Neural cell (in vitro differentiated cells): Measurements from ENCODE around the gene SETD2. TPM values are rescaled to one million over a fixed set of nuclear protein-coding genes. Genes with fewer than 3 reads are reported as not detected.

Experiments
- H2AFZ ChIP-seq: fragments of 200-600, 300-800 bp; sonication (generic), shearing (Covaris generic); 2 replicates; pipeline ENCODE4 v1.6.0; 2014; ENCODE audit warnings: low read depth, mild to moderate bottlenecking, antibody characterized with exemption, low read length, moderate library complexity
- H3F3A ChIP-seq: fragments of 200-600 bp; shearing (Covaris generic); 2 replicates; pipeline ENCODE4 v1.6.1; 2016; ENCODE audit warnings: mild to moderate bottlenecking, moderate library complexity, mixed read lengths, antibody characterized with exemption, low read length; ENCODE audit not compliant: insufficient read depth, poor library complexity, severe bottlenecking
- H3K27ac ChIP-seq: fragments of 200-600, 300-800 bp; sonication (generic), shearing (Covaris generic); 2 replicates; pipeline ENCODE4 v1.5.1; 2014; ENCODE audit warnings: mild to moderate bottlenecking, low read length, moderate library complexity
- H3K27me3 ChIP-seq: fragments of 300-800, 200-600 bp; sonication (generic), shearing (Covaris generic); 2 replicates; pipeline ENCODE4 v1.6.0; 2014; ENCODE audit warnings: mild to moderate bottlenecking, low read depth, low read length, moderate library complexity; ENCODE audit not compliant: insufficient read depth
- H3K36me3 ChIP-seq: fragments of 300-800, 200-600 bp; sonication (generic), shearing (Covaris generic); 2 replicates; pipeline ENCODE4 v1.5.1; 2014; ENCODE audit warnings: mild to moderate bottlenecking, antibody characterized with exemption, low read length, moderate library complexity; ENCODE audit not compliant: insufficient read depth
- H3K4me2 ChIP-seq: fragments of 300-800, 200-600 bp; sonication (generic), shearing (Covaris generic); 2 replicates; pipeline ENCODE4 v1.6.0; 2014; ENCODE audit warnings: mild to moderate bottlenecking, low read length
- H3K4me3 ChIP-seq: fragments of 300-800, 200-600 bp; sonication (generic), shearing (Covaris generic); 2 replicates; pipeline ENCODE4 v1.5.1; 2014; ENCODE audit warnings: mild to moderate bottlenecking, low read length, moderate library complexity
- H3K79me2 ChIP-seq: fragments of 200-600 bp; shearing (Covaris generic); replicated peaks from 2 replicates; pipeline ENCODE4 v1.6.0; 2014; ENCODE audit warnings: mild to moderate bottlenecking, low read length, moderate library complexity; ENCODE audit not compliant: insufficient read depth
- H3K9ac ChIP-seq: fragments of 300-800, 200-600 bp; sonication (generic), shearing (Covaris generic); 2 replicates; pipeline ENCODE4 v1.6.1; 2016; ENCODE audit warnings: mild to moderate bottlenecking, low read length, mixed read lengths
- H3K9me2 ChIP-seq: fragments of 200-600 bp; shearing (Covaris generic); 2 replicates; pipeline ENCODE4 v1.6.1; 2016; ENCODE audit warnings: mild to moderate bottlenecking, low read length, mixed read lengths; ENCODE audit not compliant: insufficient read depth
- H3K9me3 ChIP-seq: fragments of 200-600, 300-800 bp; sonication (generic), shearing (Covaris generic); 2 replicates; pipeline ENCODE4 v1.6.1; 2016; ENCODE audit warnings: mild to moderate bottlenecking, mixed run types, low read length, moderate library complexity, mixed read lengths
- H4K20me1 ChIP-seq: fragments of 200-600 bp; shearing (Covaris generic); 2 replicates; pipeline ENCODE4 v1.6.1; 2016; ENCODE audit warnings: mild to moderate bottlenecking, mixed run types; ENCODE audit not compliant: insufficient read depth
- EP300 ChIP-seq: fragments of 450-650 bp; conservative IDR thresholded peaks from 2 replicates; pipeline ENCODE4 v1.6.1; 2014; ENCODE audit warnings: antibody characterized with exemption, mild to moderate bottlenecking, moderate library complexity; ENCODE audit not compliant: poor library complexity, severe bottlenecking
- EZH2 ChIP-seq: fragments of 200-600, 300-800 bp; shearing (Covaris generic), sonication (generic); IDR thresholded peaks from 2 replicates; pipeline ENCODE4 v1.6.1; 2014; ENCODE audit warnings: antibody characterized with exemption, low read length, borderline replicate concordance, mild to moderate bottlenecking; ENCODE audit not compliant: insufficient read depth, poor library complexity, severe bottlenecking
- MXI1 ChIP-seq: fragments of 450-650 bp; conservative IDR thresholded peaks from 2 replicates; pipeline ENCODE4 v1.6.1; 2014; ENCODE audit warnings: antibody characterized with exemption, mild to moderate bottlenecking; ENCODE audit not compliant: poor library complexity, severe bottlenecking
- POLR2AphosphoS5 ChIP-seq: IDR thresholded peaks from 2 replicates; pipeline ENCODE4 v1.6.1; 2012
- RAD21 ChIP-seq: fragments of 450-650 bp; conservative IDR thresholded peaks from 2 replicates; pipeline ENCODE4 v1.6.1; 2014; ENCODE audit warnings: antibody characterized with exemption, mild to moderate bottlenecking, moderate library complexity
- REST ChIP-seq: IDR thresholded peaks from 2 replicates; pipeline ENCODE4 v1.6.1; 2012; ENCODE audit warnings: borderline replicate concordance
- SMC3 ChIP-seq: fragments of 450-650 bp; conservative IDR thresholded peaks from 2 replicates; pipeline ENCODE4 v1.6.1; 2014; ENCODE audit warnings: antibody characterized with exemption, mild to moderate bottlenecking, moderate library complexity; ENCODE audit not compliant: poor library complexity
- TAF1 ChIP-seq: IDR thresholded peaks from 2 replicates; pipeline ENCODE4 v1.6.1; 2012; ENCODE audit warnings: low read depth
- polyA plus RNA-seq: library from polyadenylated mRNA; depleted of rRNA; stranded (reverse); fragments of >200 nt; gene quantifications from 2 replicates; pipeline ENCODE4 v1.2.3, GENCODE V29; 2014
- TF ChIP-seq, protein P1 (sequence below): fragments of 450-650 bp; IDR thresholded peaks from 2 replicates; pipeline ENCODE4 v1.5.1; 2014; ENCODE audit warnings: antibody characterized with exemption, mild to moderate bottlenecking, moderate library complexity; ENCODE audit not compliant: poor library complexity, severe bottlenecking

SETD2 gene
- polyA plus RNA-seq, 1 donor from 2014 or later = 18.4 TPM

GRCh38 chr3:47054412-47054811 lies 109.5 kb downstream of the SETD2 start:
- Histone ChIP-seq H3K27ac (no peak overlapping the region), H3K79me2 (no peaks in the 10 kb centered on the region), H3K9me2 (no peaks in the 10 kb centered on the region), H3K9ac (no peak overlapping the region), H3F3A (no peaks in the 10 kb centered on the region), H3K27me3 (no peaks in the 10 kb centered on the region), H3K9me3 (no peaks in the 10 kb centered on the region), H3K36me3 (peaks cover 5% of the 10 kb centered on the region), H4K20me1 (no peaks in the 10 kb centered on the region), H3K4me3 (no peak overlapping the region), H2AFZ (no peak overlapping the region), H3K4me2 (no peak overlapping the region)
- TF ChIP-seq MXI1 (no peak), TAF1 (no peak), SMC3 (no peak), EP300 (no peak), REST (no peak), POLR2AphosphoS5 (no peak), EZH2 (no peak), RAD21 (no peak)
- TF ChIP-seq, protein P1, sequence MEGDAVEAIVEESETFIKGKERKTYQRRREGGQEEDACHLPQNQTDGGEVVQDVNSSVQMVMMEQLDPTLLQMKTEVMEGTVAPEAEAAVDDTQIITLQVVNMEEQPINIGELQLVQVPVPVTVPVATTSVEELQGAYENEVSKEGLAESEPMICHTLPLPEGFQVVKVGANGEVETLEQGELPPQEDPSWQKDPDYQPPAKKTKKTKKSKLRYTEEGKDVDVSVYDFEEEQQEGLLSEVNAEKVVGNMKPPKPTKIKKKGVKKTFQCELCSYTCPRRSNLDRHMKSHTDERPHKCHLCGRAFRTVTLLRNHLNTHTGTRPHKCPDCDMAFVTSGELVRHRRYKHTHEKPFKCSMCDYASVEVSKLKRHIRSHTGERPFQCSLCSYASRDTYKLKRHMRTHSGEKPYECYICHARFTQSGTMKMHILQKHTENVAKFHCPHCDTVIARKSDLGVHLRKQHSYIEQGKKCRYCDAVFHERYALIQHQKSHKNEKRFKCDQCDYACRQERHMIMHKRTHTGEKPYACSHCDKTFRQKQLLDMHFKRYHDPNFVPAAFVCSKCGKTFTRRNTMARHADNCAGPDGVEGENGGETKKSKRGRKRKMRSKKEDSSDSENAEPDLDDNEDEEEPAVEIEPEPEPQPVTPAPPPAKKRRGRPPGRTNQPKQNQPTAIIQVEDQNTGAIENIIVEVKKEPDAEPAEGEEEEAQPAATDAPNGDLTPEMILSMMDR = no peak

GRCh38 chr3:47047673-47048072 lies 116.2 kb downstream of the SETD2 start:
- Histone ChIP-seq H3K4me2 (no peak overlapping the region), H3K36me3 (no peaks in the 10 kb centered on the region), H3K9ac (no peak overlapping the region), H3K27me3 (no peaks in the 10 kb centered on the region), H4K20me1 (no peaks in the 10 kb centered on the region), H3F3A (no peaks in the 10 kb centered on the region), H3K4me3 (no peak overlapping the region), H3K9me2 (no peaks in the 10 kb centered on the region), H3K9me3 (no peaks in the 10 kb centered on the region), H3K27ac (no peak overlapping the region), H2AFZ (no peak overlapping the region), H3K79me2 (no peaks in the 10 kb centered on the region)
- no peak for TF ChIP-seq EP300
- no peak for TF ChIP-seq EZH2
- no peak for TF ChIP-seq REST
- no peak for TF ChIP-seq TAF1
- TF ChIP-seq, protein P1 = no peak
- TF ChIP-seq RAD21 = no peak
- no peak for TF ChIP-seq MXI1
- no peak for TF ChIP-seq POLR2AphosphoS5
- TF ChIP-seq SMC3 = no peak
